Gastroesophageal sphincter (tissue), 3 donors: ENCODE measurements around the gene KRT38.

Experiments used
- EP300 ChIP-seq: sonication (generic); formaldehyde crosslinking; IDR thresholded peaks from one replicate; pipeline ENCODE4 v1.6.1; 2017; ENCODE audit warnings: antibody characterized with exemption, mild to moderate bottlenecking
- POLR2A ChIP-seq, 2 donors: fragments of 450-650 bp; IDR thresholded peaks; one replicate each; pipeline ENCODE4 v1.6.1; 2017; ENCODE audit warnings: antibody characterized with exemption in 2 of 2, mild to moderate bottlenecking in 2 of 2, moderate library complexity in 1 of 2
- TF ChIP-seq, protein P1 (sequence below), 4 experiments: fragments of 200-600 bp in 2 of 4; fragments of 450-650 bp in 2 of 4; sonication (generic) in 1 of 4; IDR thresholded peaks; one replicate each; pipeline ENCODE4 v1.5.1; 2017 to 2019; ENCODE audit warnings: antibody characterized with exemption in 4 of 4, mild to moderate bottlenecking in 2 of 4, moderate library complexity in 2 of 4

DNA sequence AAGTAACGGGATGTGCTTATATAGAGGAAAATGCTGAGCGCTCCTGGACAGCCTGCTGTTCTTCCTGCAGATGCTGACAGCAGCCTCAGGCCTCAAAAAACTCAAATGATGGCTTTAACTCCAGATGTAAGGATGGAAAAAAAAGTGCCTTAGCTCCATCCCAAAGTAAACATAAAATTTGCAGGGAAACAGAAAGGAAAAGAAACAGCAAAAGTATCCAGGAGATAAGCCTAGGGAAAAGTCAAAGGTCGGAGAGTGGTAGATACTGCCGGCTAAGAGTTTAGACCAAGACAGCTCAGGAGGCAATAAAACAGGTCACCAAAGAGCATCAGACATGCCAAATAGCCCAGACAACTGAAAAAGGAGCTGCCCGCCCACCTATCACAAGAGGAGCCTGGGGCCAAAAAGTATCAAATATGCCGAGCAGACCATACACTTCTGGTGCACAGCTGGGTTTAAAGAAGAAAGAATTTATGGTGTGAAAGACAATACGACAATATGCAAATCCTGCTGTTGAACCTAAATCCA is 50.3 kb downstream of the KRT38 start:
- no peak for TF ChIP-seq EP300
- no peak for TF ChIP-seq POLR2A (IDR thresholded peaks at IDR 0.05)
- TF ChIP-seq, protein P1, sequence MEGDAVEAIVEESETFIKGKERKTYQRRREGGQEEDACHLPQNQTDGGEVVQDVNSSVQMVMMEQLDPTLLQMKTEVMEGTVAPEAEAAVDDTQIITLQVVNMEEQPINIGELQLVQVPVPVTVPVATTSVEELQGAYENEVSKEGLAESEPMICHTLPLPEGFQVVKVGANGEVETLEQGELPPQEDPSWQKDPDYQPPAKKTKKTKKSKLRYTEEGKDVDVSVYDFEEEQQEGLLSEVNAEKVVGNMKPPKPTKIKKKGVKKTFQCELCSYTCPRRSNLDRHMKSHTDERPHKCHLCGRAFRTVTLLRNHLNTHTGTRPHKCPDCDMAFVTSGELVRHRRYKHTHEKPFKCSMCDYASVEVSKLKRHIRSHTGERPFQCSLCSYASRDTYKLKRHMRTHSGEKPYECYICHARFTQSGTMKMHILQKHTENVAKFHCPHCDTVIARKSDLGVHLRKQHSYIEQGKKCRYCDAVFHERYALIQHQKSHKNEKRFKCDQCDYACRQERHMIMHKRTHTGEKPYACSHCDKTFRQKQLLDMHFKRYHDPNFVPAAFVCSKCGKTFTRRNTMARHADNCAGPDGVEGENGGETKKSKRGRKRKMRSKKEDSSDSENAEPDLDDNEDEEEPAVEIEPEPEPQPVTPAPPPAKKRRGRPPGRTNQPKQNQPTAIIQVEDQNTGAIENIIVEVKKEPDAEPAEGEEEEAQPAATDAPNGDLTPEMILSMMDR (IDR thresholded peaks at IDR 0.05): no peak
